Measurements from ENCODE around the gene HOXA4. TPM values are rescaled to one million over a fixed set of nuclear protein-coding genes. Genes with fewer than 3 reads are reported as not detected.

HOXA4 gene
- total RNA-seq, 1 experiment from 2014 or later: 2.0 TPM

GRCh38 chr7:27110186-27111031, 20.1 kb downstream of the HOXA4 start:
- intact Hi-C loops (cut with micrococcal nuclease): no loop called here
- H3K79me2 ChIP-seq (ENCODE audit: insufficient read depth, low read length): peaks cover 20% of the 10 kb centered on the region
- H3K4me2 ChIP-seq (ENCODE audit: low read length): peak overlapping the region; percentile 98
- ATAC-seq (no peak), DNase-seq (ENCODE audit: low read depth, low spot score) (no peak)
- peaks cover 36 to 42% of the 10 kb centered on the region in 2 experiments for H3K4me1 ChIP-seq (ENCODE audit: control insufficient read depth in 1 of 2, insufficient read depth in 2 of 2, low read length in 2 of 2)
- H3K9me2 ChIP-seq (ENCODE audit: insufficient read depth): no peaks in the 10 kb centered on the region
- POLR2A ChIA-PET: interaction anchor here (1.0 kb wide), 1 partner anchor 14 kb away, joined by 4 read pairs; the partner anchor contains the start of gene HOXA1
- peak overlapping the region; percentile 28 for H3K27ac ChIP-seq (ENCODE audit: low read depth, low read length)
- no peak overlapping the region for H2AFZ ChIP-seq (ENCODE audit: low read depth, low read length, poor library complexity, severe bottlenecking)
- BruUV-seq (replicated peaks): no TSS peak
- no peaks in the 10 kb centered on the region for H3K36me3 ChIP-seq (ENCODE audit: control insufficient read depth in 1 of 2, insufficient read depth in 2 of 2, low read length in 2 of 2)
- CTCF ChIA-PET: no interaction called here
- H4K20me1 ChIP-seq (ENCODE audit: insufficient read depth): no peaks in the 10 kb centered on the region
- TF ChIP-seq ZBTB33 (IDR thresholded peaks at IDR 0.05; ENCODE audit: extremely low read depth, insufficient replicate concordance, low read length) (no peak), SRF (IDR thresholded peaks at IDR 0.05; ENCODE audit: low read depth) (no peak), TCF7L2 (IDR thresholded peaks at IDR 0.05; ENCODE audit: borderline replicate concordance, extremely low read depth, insufficient read depth, insufficient read length) (no peak), EGR1 (IDR thresholded peaks at IDR 0.05; ENCODE audit: low read depth) (no peak), YY1 (IDR thresholded peaks at IDR 0.05; ENCODE audit: extremely low read depth, insufficient replicate concordance, low read depth, low read length) (no peak), ATF3 (IDR thresholded peaks at IDR 0.05) (no peak), SP1 (IDR thresholded peaks at IDR 0.05; ENCODE audit: low read depth) (no peak), ZFX (IDR thresholded peaks at IDR 0.05) (no peak), EZH2 (IDR thresholded peaks at IDR 0.05) (no peak), RAD21 (IDR thresholded peaks at IDR 0.05; ENCODE audit: low read depth) (no peak), POLR2A (IDR thresholded peaks at IDR 0.05; ENCODE audit: borderline replicate concordance, extremely low read depth, insufficient read depth, insufficient read length) (no peak), CBX3 (IDR thresholded peaks at IDR 0.05; ENCODE audit: low read depth) (no peak), CEBPB (IDR thresholded peaks at IDR 0.05; ENCODE audit: low read depth) (no peak), ELF1 (IDR thresholded peaks at IDR 0.05; ENCODE audit: borderline replicate concordance, low read depth) (no peak), EZH2phosphoT487 (IDR thresholded peaks at IDR 0.05; ENCODE audit: borderline replicate concordance) (no peak), POLR2AphosphoS5 (IDR thresholded peaks at IDR 0.05; ENCODE audit: low read depth, low read length) (no peak)
- TF ChIP-seq, protein P1, sequence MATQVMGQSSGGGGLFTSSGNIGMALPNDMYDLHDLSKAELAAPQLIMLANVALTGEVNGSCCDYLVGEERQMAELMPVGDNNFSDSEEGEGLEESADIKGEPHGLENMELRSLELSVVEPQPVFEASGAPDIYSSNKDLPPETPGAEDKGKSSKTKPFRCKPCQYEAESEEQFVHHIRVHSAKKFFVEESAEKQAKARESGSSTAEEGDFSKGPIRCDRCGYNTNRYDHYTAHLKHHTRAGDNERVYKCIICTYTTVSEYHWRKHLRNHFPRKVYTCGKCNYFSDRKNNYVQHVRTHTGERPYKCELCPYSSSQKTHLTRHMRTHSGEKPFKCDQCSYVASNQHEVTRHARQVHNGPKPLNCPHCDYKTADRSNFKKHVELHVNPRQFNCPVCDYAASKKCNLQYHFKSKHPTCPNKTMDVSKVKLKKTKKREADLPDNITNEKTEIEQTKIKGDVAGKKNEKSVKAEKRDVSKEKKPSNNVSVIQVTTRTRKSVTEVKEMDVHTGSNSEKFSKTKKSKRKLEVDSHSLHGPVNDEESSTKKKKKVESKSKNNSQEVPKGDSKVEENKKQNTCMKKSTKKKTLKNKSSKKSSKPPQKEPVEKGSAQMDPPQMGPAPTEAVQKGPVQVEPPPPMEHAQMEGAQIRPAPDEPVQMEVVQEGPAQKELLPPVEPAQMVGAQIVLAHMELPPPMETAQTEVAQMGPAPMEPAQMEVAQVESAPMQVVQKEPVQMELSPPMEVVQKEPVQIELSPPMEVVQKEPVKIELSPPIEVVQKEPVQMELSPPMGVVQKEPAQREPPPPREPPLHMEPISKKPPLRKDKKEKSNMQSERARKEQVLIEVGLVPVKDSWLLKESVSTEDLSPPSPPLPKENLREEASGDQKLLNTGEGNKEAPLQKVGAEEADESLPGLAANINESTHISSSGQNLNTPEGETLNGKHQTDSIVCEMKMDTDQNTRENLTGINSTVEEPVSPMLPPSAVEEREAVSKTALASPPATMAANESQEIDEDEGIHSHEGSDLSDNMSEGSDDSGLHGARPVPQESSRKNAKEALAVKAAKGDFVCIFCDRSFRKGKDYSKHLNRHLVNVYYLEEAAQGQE (IDR thresholded peaks at IDR 0.05; ENCODE audit: low read depth): no peak
- TF ChIP-seq, protein P2, sequence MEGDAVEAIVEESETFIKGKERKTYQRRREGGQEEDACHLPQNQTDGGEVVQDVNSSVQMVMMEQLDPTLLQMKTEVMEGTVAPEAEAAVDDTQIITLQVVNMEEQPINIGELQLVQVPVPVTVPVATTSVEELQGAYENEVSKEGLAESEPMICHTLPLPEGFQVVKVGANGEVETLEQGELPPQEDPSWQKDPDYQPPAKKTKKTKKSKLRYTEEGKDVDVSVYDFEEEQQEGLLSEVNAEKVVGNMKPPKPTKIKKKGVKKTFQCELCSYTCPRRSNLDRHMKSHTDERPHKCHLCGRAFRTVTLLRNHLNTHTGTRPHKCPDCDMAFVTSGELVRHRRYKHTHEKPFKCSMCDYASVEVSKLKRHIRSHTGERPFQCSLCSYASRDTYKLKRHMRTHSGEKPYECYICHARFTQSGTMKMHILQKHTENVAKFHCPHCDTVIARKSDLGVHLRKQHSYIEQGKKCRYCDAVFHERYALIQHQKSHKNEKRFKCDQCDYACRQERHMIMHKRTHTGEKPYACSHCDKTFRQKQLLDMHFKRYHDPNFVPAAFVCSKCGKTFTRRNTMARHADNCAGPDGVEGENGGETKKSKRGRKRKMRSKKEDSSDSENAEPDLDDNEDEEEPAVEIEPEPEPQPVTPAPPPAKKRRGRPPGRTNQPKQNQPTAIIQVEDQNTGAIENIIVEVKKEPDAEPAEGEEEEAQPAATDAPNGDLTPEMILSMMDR (IDR thresholded peaks at IDR 0.05 in 2 of 3, conservative IDR thresholded peaks at IDR 0.05 in 1 of 3; ENCODE audit: borderline replicate concordance in 1 of 3, insufficient read depth in 1 of 3, low read depth in 2 of 3, low read length in 2 of 3): no peak
- TF ChIP-seq, protein P3, sequence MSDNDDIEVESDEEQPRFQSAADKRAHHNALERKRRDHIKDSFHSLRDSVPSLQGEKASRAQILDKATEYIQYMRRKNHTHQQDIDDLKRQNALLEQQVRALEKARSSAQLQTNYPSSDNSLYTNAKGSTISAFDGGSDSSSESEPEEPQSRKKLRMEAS (IDR thresholded peaks at IDR 0.05): no peak
- no peaks in the 10 kb centered on the region for H3K9me3 ChIP-seq (ENCODE audit: control insufficient read depth in 1 of 2, insufficient read depth in 1 of 2, low read depth in 1 of 2, low read length in 2 of 2)
- RAD21 ChIA-PET (ENCODE audit: low non-redundant PET in 1 of 2, low total read pairs in 2 of 2, uncharacterized antibody in 2 of 2, unreplicated experiment in 2 of 2): no interaction called here
- H3K27me3 ChIP-seq (ENCODE audit: insufficient read depth, low read length): no peaks in the 10 kb centered on the region
- H3K9ac ChIP-seq (ENCODE audit: low read length): no peak overlapping the region
- H3K4me3 ChIP-seq (replicated peaks in 1 of 2; ENCODE audit: low read depth in 1 of 2, low read length in 2 of 2): no peak overlapping the region; a peak in 1 of 4 replicates
